ENCODE data around the gene CD34. TPM values are rescaled to one million over a fixed set of nuclear protein-coding genes. Genes with fewer than 3 reads are reported as not detected.

CD34 gene
- total RNA-seq, 1 experiment from 2014 or later = not detected

GRCh38 chr1:207836591-207837347 is 74.2 kb downstream of the CD34 start:
- no peaks in the 10 kb centered on the region for H3K27me3 ChIP-seq (ENCODE audit: low read length)
- DNase-seq (no peak), ATAC-seq (no peak)
- H3K9ac ChIP-seq (ENCODE audit: low read length) = no peak overlapping the region
- H3K9me3 ChIP-seq (ENCODE audit: low read length) = no peaks in the 10 kb centered on the region
- H4K20me1 ChIP-seq (ENCODE audit: low read length) = no peaks in the 10 kb centered on the region; the same call in 1 of the 2 replicates
- ChIA-PET POLR2A (ENCODE audit: unreplicated experiment) (no interaction called here), CTCF (no interaction called here)
- H3K4me3 ChIP-seq (ENCODE audit: low read length) = no peak overlapping the region
- no peak overlapping the region for H3K4me2 ChIP-seq (ENCODE audit: low read length)
- H3K9me2 ChIP-seq (replicated peaks; ENCODE audit: low read length) = no peaks in the 10 kb centered on the region
- H3K27ac ChIP-seq (ENCODE audit: low read length) = no peak overlapping the region
- TF ChIP-seq EZH2phosphoT487 (IDR thresholded peaks at IDR 0.05; ENCODE audit: borderline replicate concordance, low read length) = no peak
- TF ChIP-seq CTCF (conservative IDR thresholded peaks at IDR 0.05; ENCODE audit: low read depth, low read length) = no peak
- TF ChIP-seq EZH2 (IDR thresholded peaks at IDR 0.05; ENCODE audit: low read length, unreplicated experiment) = no peak
- H2AFZ ChIP-seq (ENCODE audit: low read length) = no peak overlapping the region
- no peaks in the 10 kb centered on the region for H3F3A ChIP-seq (ENCODE audit: low read length, unreplicated experiment)
- intact Hi-C loops (cut with micrococcal nuclease) = no loop called here
- no TSS peak for BruUV-seq (replicated peaks)
- no peaks in the 10 kb centered on the region for H3K4me1 ChIP-seq (ENCODE audit: insufficient read depth, low read length)
- peaks cover 9% of the 10 kb centered on the region for H3K36me3 ChIP-seq (ENCODE audit: low read depth, low read length)
- H3K79me2 ChIP-seq (ENCODE audit: low read length) = peaks cover 68% of the 10 kb centered on the region

GRCh38 chr1:207835958-207836357 is 75.0 kb downstream of the CD34 start:
- Histone ChIP-seq H3K9me2 (replicated peaks; ENCODE audit: low read length) (no peaks in the 10 kb centered on the region), H3K4me1 (ENCODE audit: insufficient read depth, low read length) (no peaks in the 10 kb centered on the region), H3K9me3 (ENCODE audit: low read length) (no peaks in the 10 kb centered on the region), H3K9ac (ENCODE audit: low read length) (no peak overlapping the region), H3K79me2 (ENCODE audit: low read length) (peaks cover 76% of the 10 kb centered on the region), H3K4me2 (ENCODE audit: low read length) (no peak overlapping the region), H3K36me3 (ENCODE audit: low read depth, low read length) (peaks cover 9% of the 10 kb centered on the region), H4K20me1 (ENCODE audit: low read length) (no peaks in the 10 kb centered on the region; the same call in 1 of the 2 replicates), H2AFZ (ENCODE audit: low read length) (no peak overlapping the region), H3F3A (ENCODE audit: low read length, unreplicated experiment) (no peaks in the 10 kb centered on the region), H3K4me3 (ENCODE audit: low read length) (no peak overlapping the region), H3K27me3 (ENCODE audit: low read length) (no peaks in the 10 kb centered on the region), H3K27ac (ENCODE audit: low read length) (no peak overlapping the region)
- ATAC-seq (no peak), DNase-seq (no peak)
- TF ChIP-seq CTCF (conservative IDR thresholded peaks at IDR 0.05; ENCODE audit: low read depth, low read length) = no peak
- TF ChIP-seq EZH2phosphoT487 (IDR thresholded peaks at IDR 0.05; ENCODE audit: borderline replicate concordance, low read length) = no peak
- TF ChIP-seq EZH2 (IDR thresholded peaks at IDR 0.05; ENCODE audit: low read length, unreplicated experiment) = no peak
- CTCF ChIA-PET = no interaction called here
- intact Hi-C loops (cut with micrococcal nuclease) = no loop called here
- POLR2A ChIA-PET (ENCODE audit: unreplicated experiment) = no interaction called here
- BruUV-seq (replicated peaks) = no TSS peak

GRCh38 chr1:207833956-207834660 is 76.8 kb downstream of the CD34 start:
- TF ChIP-seq CTCF (conservative IDR thresholded peaks at IDR 0.05; ENCODE audit: low read depth, low read length) (no peak), EZH2phosphoT487 (IDR thresholded peaks at IDR 0.05; ENCODE audit: borderline replicate concordance, low read length) (no peak), EZH2 (IDR thresholded peaks at IDR 0.05; ENCODE audit: low read length, unreplicated experiment) (no peak)
- Histone ChIP-seq H3K4me1 (ENCODE audit: insufficient read depth, low read length) (no peaks in the 10 kb centered on the region), H3K27me3 (ENCODE audit: low read length) (no peaks in the 10 kb centered on the region), H3K36me3 (ENCODE audit: low read depth, low read length) (peaks cover 9% of the 10 kb centered on the region), H3K79me2 (ENCODE audit: low read length) (peaks cover 77% of the 10 kb centered on the region), H2AFZ (ENCODE audit: low read length) (no peak overlapping the region), H4K20me1 (ENCODE audit: low read length) (no peaks in the 10 kb centered on the region; the same call in 1 of the 2 replicates), H3F3A (ENCODE audit: low read length, unreplicated experiment) (no peaks in the 10 kb centered on the region), H3K4me2 (ENCODE audit: low read length) (no peak overlapping the region), H3K9me3 (ENCODE audit: low read length) (no peaks in the 10 kb centered on the region), H3K4me3 (ENCODE audit: low read length) (no peak overlapping the region), H3K27ac (ENCODE audit: low read length) (no peak overlapping the region), H3K9me2 (replicated peaks; ENCODE audit: low read length) (no peaks in the 10 kb centered on the region), H3K9ac (ENCODE audit: low read length) (no peak overlapping the region)
- BruUV-seq (replicated peaks) = no TSS peak
- DNase-seq = no peak
- no peak for ATAC-seq
- ChIA-PET CTCF (no interaction called here), POLR2A (ENCODE audit: unreplicated experiment) (no interaction called here)
- intact Hi-C loops (cut with micrococcal nuclease) = no loop called here
